K562 (cell line): ENCODE results near the gene LILRA2. TPM values are rescaled to one million over a fixed set of nuclear protein-coding genes. Genes with fewer than 3 reads are reported as not detected.

ENCODE experiments used
- ATAC-seq: fragments of 200-7000 bp; cut with Tn5 transposase; 3 replicates; pipeline ENCODE4 v1.9.1; 2020; ENCODE audit warnings: moderate library complexity
- BruUV-seq: library from RNA; stranded (reverse); fragments of 400-500 nt; replicated peaks from 2 replicates; lab custom pipeline; 2021; lab: Mats Ljungman, UMichigan
- CTCF ChIA-PET: fragments of 300-600 bp; formaldehyde crosslinking; extraction: SDS; loops from one replicate; lab custom pipeline; 2021; ENCODE audit warnings: low intra/inter-chr PET ratio; lab: Yijun Ruan, JAX
- POLR2A ChIA-PET: fragments of 300-600, 350-650 bp; sonication (Branson Sonifier 250); formaldehyde crosslinking; extraction: SDS; loops from one replicate; lab custom pipeline; 2021; ENCODE audit warnings: antibody characterized with exemption, inconsistent platforms; lab: Yijun Ruan, JAX
- DNase-seq, 4 experiments: peaks; one replicate each; pipeline versions ENCODE4 v3.0.0 to v3.0.0-alpha.2; 2011 to 2018; ENCODE audit warnings: low spot score in 3 of 4, mixed read lengths in 3 of 4; ENCODE audit errors: extremely low read depth in 1 of 4
- FAIRE-seq: peaks from 2 replicates; lab custom pipeline; 2011; peaks lifted over from hg19 to GRCh38; lab: Jason Lieb, UNC
- H2AFZ ChIP-seq: 2 replicates; pipeline ENCODE4 v1.6.0; 2011; ENCODE audit warnings: low read depth, low read length, control low read depth, inconsistent platforms
- H3K27ac ChIP-seq: fragments of 200-600 bp; 3 replicates; pipeline ENCODE4 v1.8.0; 2011; ENCODE audit warnings: low read depth, mild to moderate bottlenecking, control low read depth, inconsistent platforms, low read length, moderate library complexity, mixed read lengths; ENCODE audit errors: extremely low read depth
- H3K27me3 ChIP-seq, 2 experiments: fragments of 300-600 bp in 1 of 2; 2 replicates in 1 of 2; 3 replicates in 1 of 2; pipeline versions ENCODE4 v1.6.0 to v1.8.0; 2011; ENCODE audit warnings: inconsistent platforms in 2 of 2, low read length in 2 of 2, mild to moderate bottlenecking in 1 of 2, mixed read lengths in 1 of 2, moderate library complexity in 1 of 2; ENCODE audit not compliant: control insufficient read depth in 2 of 2, insufficient read depth in 2 of 2
- H3K36me3 ChIP-seq: fragments of 300-600 bp; 3 replicates; pipeline ENCODE4 v1.8.0; 2011; ENCODE audit warnings: mild to moderate bottlenecking, low read length, inconsistent platforms; ENCODE audit not compliant: control insufficient read depth, insufficient read depth
- H3K4me1 ChIP-seq, 2 experiments: fragments of 200-600 bp in 1 of 2; replicated peaks in 1 of 2; 2 replicates in 1 of 2; 3 replicates in 1 of 2; pipeline versions ENCODE4 v1.5.1 to v1.8.0; 2011; ENCODE audit warnings: inconsistent platforms in 2 of 2, low read length in 2 of 2, mild to moderate bottlenecking in 1 of 2, mixed read lengths in 1 of 2, moderate library complexity in 1 of 2; ENCODE audit not compliant: control insufficient read depth in 2 of 2, insufficient read depth in 2 of 2
- H3K4me2 ChIP-seq: 2 replicates; pipeline ENCODE4 v1.6.1; 2011; ENCODE audit warnings: low read length, control low read depth, inconsistent platforms, mixed read lengths; ENCODE audit not compliant: insufficient read depth
- H3K4me3 ChIP-seq: fragments of 200-600 bp; sonication (generic), shearing (Covaris generic); 2 replicates; pipeline ENCODE4 v1.5.1; 2016; ENCODE audit warnings: control low read depth, inconsistent platforms
- H3K79me2 ChIP-seq: fragments of 200-600 bp; 3 replicates; pipeline ENCODE4 v1.8.0; 2011; ENCODE audit warnings: low read length, inconsistent platforms; ENCODE audit not compliant: control insufficient read depth, insufficient read depth
- H3K9ac ChIP-seq, 2 experiments: 2 replicates each; pipeline versions ENCODE4 v1.6.0 to v1.6.1; 2011; ENCODE audit warnings: low read depth in 2 of 2, low read length in 2 of 2, control low read depth in 1 of 2, inconsistent platforms in 1 of 2, mild to moderate bottlenecking in 1 of 2, mixed read lengths in 1 of 2; ENCODE audit not compliant: insufficient read depth in 1 of 2
- H3K9me1 ChIP-seq: one replicate; pipeline ENCODE4 v1.6.0; 2011; ENCODE audit warnings: inconsistent platforms, mild to moderate bottlenecking, low read length, moderate library complexity; ENCODE audit not compliant: control insufficient read depth, insufficient read depth
- H3K9me3 ChIP-seq: replicated peaks from 2 replicates; pipeline ENCODE4 v1.5.1; 2011; ENCODE audit warnings: low read depth, low read length, inconsistent platforms; ENCODE audit not compliant: control insufficient read depth, insufficient read depth
- H4K20me1 ChIP-seq: replicated peaks from 2 replicates; pipeline ENCODE4 v1.6.1; 2011; ENCODE audit warnings: low read length, inconsistent platforms, mixed read lengths; ENCODE audit not compliant: control insufficient read depth, insufficient read depth
- GABPA ChIP-seq: fragments of 200-800 bp; sonication (Bioruptor generic); conservative IDR thresholded peaks from 2 replicates; pipeline ENCODE4 v1.6.1; 2016; ENCODE audit warnings: low read depth, missing genetic modification characterization, missing compliant biosample characterization
- PHF8 ChIP-seq: fragments of 200-600 bp; sonication (generic); IDR thresholded peaks from 2 replicates; pipeline ENCODE4 v1.6.1; 2012; ENCODE audit warnings: mixed run types, mild to moderate bottlenecking, inconsistent platforms, low read length, moderate library complexity, borderline replicate concordance
- TAF9B ChIP-seq: fragments of 450-650 bp; IDR thresholded peaks from 2 replicates; pipeline ENCODE4 v1.6.1; 2018; ENCODE audit warnings: mild to moderate bottlenecking; ENCODE audit not compliant: partially characterized antibody
- ZFP36 ChIP-seq: fragments of 150-350 bp; IDR thresholded peaks from 2 replicates; pipeline ENCODE4 v1.6.1; 2018; ENCODE audit warnings: low read length, low read depth; ENCODE audit not compliant: partially characterized antibody
- WGBS: fragments of 100-300 bp; shearing (Covaris generic); methylation state at CpG from one replicate; pipeline ENCODE4 v1.1.6; 2016; ENCODE audit warnings: low coverage, mixed read lengths; ENCODE audit not compliant: insufficient coverage; ENCODE audit errors: missing lambda C conversion rate; 5-methylcytosine and 5-hydroxymethylcytosine counted together
- in situ Hi-C: fragments of 300-500 bp; cut with MboI; formaldehyde crosslinking; loops from 4 replicates; pipeline ENCODE4 v1.15.0; 2018; ENCODE audit warnings: inconsistent platforms, mixed read lengths
- intact Hi-C: fragments of 100-400 bp; cut with micrococcal nuclease; formaldehyde crosslinking; loops from 2 replicates; pipeline ENCODE4 v1.14.2; 2022
- polyA plus RNA-seq, 8 experiments: library from polyadenylated mRNA; depleted of rRNA in 4 of 8; stranded (reverse) in 5 of 8; unstranded in 3 of 8; fragments of >200 nt; fragmentation: Nextera tagmentation in 2 of 8; fragmentation: Illumina TruSeq in 1 of 8; extraction: Ambion mirVana in 2 of 8; extraction: Trizol in 1 of 8; gene quantifications; 2 replicates each; pipeline versions ENCODE4 v1.2.1 to v1.2.3, GENCODE V29; 2011 to 2014; ENCODE audit warnings: inconsistent platforms in 1 of 8, missing spikeins in 1 of 8
- total RNA-seq, 7 experiments: library from RNA; depleted of rRNA in 6 of 7; stranded (reverse); fragments of >200 nt in 6 of 7; fragmentation: Illumina TruSeq in 2 of 7; extraction: Trizol in 2 of 7; gene quantifications; 2 replicates each; pipeline versions ENCODE4 v1.2.1 to v1.2.3, GENCODE V29; 2011 to 2021; ENCODE audit warnings: low replicate concordance in 1 of 7
- TF ChIP-seq, protein P1 (sequence below), 3 experiments: IDR thresholded peaks in 2 of 3; conservative IDR thresholded peaks in 1 of 3; 2 replicates each; pipeline ENCODE4 v1.5.1; 2011 to 2012; ENCODE audit warnings: low read length in 3 of 3, mild to moderate bottlenecking in 3 of 3, control low read depth in 2 of 3, improper control_type of control experiment in 1 of 3, inconsistent platforms in 1 of 3, low read depth in 1 of 3, mixed read lengths in 1 of 3, moderate library complexity in 1 of 3; ENCODE audit not compliant: insufficient read depth in 2 of 3
- TF ChIP-seq, protein P2 (sequence below): fragments of 450-650 bp; formaldehyde crosslinking; IDR thresholded peaks from 2 replicates; pipeline ENCODE4 v1.4.0; 2022; ENCODE audit warnings: missing genetic modification characterization

LILRA2 gene
- total and polyA plus RNA-seq, 9 of the 15 experiments (the other 6 are each of a cell fraction or from before 2014, with no cell fraction given), result 0.32 to 2.1 (median 0.96) TPM

- in situ Hi-C loops (no loop called here), intact Hi-C loops (no loop called here)
- Histone ChIP-seq H3K9me3 (no peaks in the 10 kb centered on the region), H3K36me3 (no peaks in the 10 kb centered on the region), H3K27me3 (peaks cover 16 to 34% of the 10 kb centered on the region in 2 experiments; a peak in 4 of 5 replicates), H4K20me1 (no peaks in the 10 kb centered on the region; the same call in none of the 2 replicates), H2AFZ (no peak overlapping the region), H3K9me1 (no peaks in the 10 kb centered on the region), H3K4me1 (no peaks in the 10 kb centered on the region), H3K79me2 (no peaks in the 10 kb centered on the region), H3K27ac (no peak overlapping the region), H3K9ac (no peak overlapping the region), H3K4me2 (no peak overlapping the region), H3K4me3 (no peak overlapping the region)
- FAIRE-seq (no peak), DNase-seq (no peak), ATAC-seq (no peak)
- 2% methylated on average over 15 of the region's 15 CpGs for WGBS
- BruUV-seq, result no TSS peak
- CTCF ChIA-PET, result no interaction called here
- POLR2A ChIA-PET, result no interaction called here
- TF ChIP-seq, protein P1, sequence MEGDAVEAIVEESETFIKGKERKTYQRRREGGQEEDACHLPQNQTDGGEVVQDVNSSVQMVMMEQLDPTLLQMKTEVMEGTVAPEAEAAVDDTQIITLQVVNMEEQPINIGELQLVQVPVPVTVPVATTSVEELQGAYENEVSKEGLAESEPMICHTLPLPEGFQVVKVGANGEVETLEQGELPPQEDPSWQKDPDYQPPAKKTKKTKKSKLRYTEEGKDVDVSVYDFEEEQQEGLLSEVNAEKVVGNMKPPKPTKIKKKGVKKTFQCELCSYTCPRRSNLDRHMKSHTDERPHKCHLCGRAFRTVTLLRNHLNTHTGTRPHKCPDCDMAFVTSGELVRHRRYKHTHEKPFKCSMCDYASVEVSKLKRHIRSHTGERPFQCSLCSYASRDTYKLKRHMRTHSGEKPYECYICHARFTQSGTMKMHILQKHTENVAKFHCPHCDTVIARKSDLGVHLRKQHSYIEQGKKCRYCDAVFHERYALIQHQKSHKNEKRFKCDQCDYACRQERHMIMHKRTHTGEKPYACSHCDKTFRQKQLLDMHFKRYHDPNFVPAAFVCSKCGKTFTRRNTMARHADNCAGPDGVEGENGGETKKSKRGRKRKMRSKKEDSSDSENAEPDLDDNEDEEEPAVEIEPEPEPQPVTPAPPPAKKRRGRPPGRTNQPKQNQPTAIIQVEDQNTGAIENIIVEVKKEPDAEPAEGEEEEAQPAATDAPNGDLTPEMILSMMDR (IDR thresholded peaks at IDR 0.05 in 2 of 3, conservative IDR thresholded peaks at IDR 0.05 in 1 of 3; ENCODE audit: insufficient read depth in 2 of 3, low read depth in 1 of 3, low read length in 3 of 3), result no peak
- TF ChIP-seq ZFP36 (no peak), GABPA (tag) (no peak), TAF9B (no peak), PHF8 (no peak)
- TF ChIP-seq, protein P2, sequence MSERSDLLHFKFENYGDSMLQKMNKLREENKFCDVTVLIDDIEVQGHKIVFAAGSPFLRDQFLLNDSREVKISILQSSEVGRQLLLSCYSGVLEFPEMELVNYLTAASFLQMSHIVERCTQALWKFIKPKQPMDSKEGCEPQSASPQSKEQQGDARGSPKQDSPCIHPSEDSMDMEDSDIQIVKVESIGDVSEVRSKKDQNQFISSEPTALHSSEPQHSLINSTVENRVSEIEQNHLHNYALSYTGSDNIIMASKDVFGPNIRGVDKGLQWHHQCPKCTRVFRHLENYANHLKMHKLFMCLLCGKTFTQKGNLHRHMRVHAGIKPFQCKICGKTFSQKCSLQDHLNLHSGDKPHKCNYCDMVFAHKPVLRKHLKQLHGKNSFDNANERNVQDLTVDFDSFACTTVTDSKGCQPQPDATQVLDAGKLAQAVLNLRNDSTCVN (CRISPR knock-in tag), result no peak
Observed at GRCh38 chr19:54608792-54609191, 35.2 kb downstream of the LILRA2 start.
